Activated CD8-positive, alpha-beta memory T cell treated with anti-CD3 and anti-CD28 coated beads for 48 hours (primary cell): ENCODE results near the gene PARP1.
"Not testable (repeated sequence)": the region's sequence is repeated elsewhere in the genome, so short reads cannot be mapped to it uniquely, and the experiment has no call there.

ENCODE experiments used
- DNase-seq, 3 experiments: peaks; one replicate each; pipeline ENCODE4 v3.0.0-alpha.2; 2020; ENCODE audit warnings: low read depth in 2 of 3, low spot score in 2 of 3

The PARP1 gene

DNA sequence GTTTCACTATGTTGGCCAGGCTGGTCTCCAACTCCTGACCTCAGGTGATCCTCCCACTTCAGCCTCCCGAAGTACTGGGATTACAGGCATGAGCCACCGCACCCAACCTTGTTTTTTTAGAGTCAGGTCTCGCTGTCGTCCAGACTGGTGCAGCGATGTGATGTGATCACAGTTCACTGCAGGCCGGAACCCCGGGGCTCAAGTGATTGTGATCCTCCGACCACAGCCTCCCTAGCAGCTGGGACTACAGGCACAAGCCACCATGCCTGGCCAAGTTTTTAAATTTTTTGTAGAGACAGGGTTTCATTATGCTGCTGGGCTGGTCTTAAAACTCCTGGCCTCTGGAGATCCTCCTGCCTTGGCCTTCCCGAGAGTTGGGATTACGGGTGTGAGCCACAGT lies 52.9 kb downstream of the PARP1 start:
- no peak for DNase-seq

- no peak for DNase-seq
Measured at GRCh38 chr1:226353698-226354525, 54.0 kb downstream of the PARP1 start.

GRCh38 chr1:226351709-226352108 lies 56.2 kb downstream of the PARP1 start:
- DNase-seq: no peak

- DNase-seq: no peak
Measured at GRCh38 chr1:226350519-226350865, 57.4 kb downstream of the PARP1 start.

GRCh38 chr1:226349801-226350518 lies 57.9 kb downstream of the PARP1 start:
- DNase-seq: no peak

DNA sequence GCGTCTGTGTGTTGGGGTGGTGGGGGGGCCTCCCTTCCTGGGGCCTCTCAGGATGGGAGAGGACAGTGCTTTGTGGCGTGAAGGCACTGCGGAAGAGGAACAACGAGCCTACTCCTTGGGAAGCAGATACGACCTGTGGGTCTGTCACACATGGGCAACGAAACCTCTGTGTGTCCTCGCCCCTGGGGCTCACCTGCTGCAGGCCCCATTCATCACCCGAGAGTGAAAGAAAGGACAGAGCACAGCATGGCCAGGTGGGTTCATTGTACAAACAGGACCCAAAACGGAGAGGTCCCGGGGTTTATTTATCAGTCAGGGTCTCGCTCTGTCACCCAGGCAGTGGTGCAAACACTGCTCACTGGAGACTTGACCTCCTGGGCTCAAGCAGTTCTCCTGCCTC lies 58.8 kb downstream of the PARP1 start:
- DNase-seq: no peak

GRCh38 chr1:226344441-226345259 lies 63.2 kb downstream of the PARP1 start:
- no peak for DNase-seq

- DNase-seq: no peak
Measured at GRCh38 chr1:226342656-226343055, 65.2 kb downstream of the PARP1 start.

DNA sequence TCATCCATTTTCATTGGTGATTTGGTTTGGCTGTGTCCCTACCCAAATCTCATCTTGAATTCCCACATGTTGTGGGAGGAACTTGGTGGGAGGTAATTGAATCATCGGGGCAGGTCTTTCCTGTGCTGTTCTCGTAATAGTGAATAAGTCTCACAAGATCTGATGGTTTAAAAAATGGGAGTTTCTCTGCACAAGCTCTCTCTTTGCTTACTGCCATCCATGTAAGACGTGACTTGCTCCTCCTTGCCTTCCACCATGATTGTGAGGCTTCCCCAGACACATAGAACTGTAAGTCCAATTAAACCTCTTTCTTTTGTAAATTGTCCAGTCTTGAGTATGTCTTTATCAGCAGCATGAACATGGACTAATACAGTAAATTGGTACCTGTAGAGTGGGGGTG lies 67.8 kb downstream of the PARP1 start:
- DNase-seq: not testable (repeated sequence)

GRCh38 chr1:226337276-226337875 lies 70.5 kb downstream of the PARP1 start:
- DNase-seq: no peak

GRCh38 chr1:226335661-226336060 lies 72.2 kb downstream of the PARP1 start:
- no peak for DNase-seq

- no peak for DNase-seq
Measured at GRCh38 chr1:226332947-226333346, 74.9 kb downstream of the PARP1 start.

- no peak for DNase-seq
Measured at GRCh38 chr1:226329237-226329636, 78.7 kb downstream of the PARP1 start.

- DNase-seq: no peak
Measured at GRCh38 chr1:226327761-226328162, 80.1 kb downstream of the PARP1 start.

DNA sequence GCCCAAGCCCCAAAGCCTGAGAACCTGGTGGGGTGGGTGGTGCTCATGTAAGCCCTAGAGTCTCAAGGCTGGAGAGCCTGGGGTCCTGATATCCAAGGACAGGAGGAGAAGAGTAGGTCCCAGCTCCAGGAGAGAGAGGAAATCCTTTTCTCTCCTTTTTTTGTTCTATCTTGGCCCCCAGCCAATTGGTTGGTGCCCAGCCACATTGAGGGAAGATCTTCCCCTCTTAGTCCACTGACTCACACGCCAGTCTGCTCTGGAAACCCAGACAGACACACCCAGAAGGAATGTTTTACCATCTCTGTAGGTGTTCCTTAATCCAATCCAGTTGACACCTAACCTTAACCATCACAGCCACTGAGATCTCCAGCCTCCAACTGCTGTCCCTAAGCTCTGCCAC lies 82.7 kb downstream of the PARP1 start:
- DNase-seq: no peak

DNA sequence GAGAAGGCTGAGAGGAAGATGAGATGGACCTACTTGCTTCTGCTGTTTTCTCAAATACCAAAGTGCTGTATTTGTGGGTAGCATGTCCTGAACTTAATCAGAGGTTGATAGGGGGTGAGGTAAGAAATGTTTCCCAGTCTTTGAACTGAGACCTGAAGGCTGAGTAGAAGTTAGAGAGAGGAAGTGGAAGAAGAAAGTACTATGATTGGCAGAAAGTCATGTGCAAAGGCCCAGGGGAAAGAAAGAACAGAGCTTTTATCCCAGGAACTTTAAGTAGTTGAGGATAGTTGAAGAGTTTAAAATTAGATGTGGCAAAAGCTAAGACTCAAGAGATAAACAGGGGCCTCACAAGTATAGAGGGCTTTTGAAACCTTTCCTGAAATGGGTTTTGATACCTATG lies 83.4 kb downstream of the PARP1 start:
- no peak for DNase-seq

DNA sequence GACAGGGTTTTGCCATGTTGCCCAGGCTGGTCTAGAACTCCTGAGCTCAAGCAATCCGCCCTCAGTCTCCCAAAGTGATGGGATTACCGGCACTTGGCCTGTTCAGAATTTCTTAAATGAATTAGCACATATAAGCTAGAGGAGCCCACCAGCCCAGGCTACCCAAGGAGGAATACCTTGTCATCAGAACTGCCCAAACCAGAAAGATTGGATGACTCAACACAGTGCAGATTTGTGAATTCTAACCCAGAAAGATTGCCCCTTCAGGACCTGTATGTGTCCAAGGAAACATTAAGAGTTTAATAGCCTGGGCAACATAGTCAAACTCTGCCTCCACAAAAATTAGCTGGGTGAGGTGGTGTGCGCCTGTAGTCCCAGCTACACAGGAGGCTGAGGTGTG lies 84.9 kb downstream of the PARP1 start:
- no peak for DNase-seq

DNA sequence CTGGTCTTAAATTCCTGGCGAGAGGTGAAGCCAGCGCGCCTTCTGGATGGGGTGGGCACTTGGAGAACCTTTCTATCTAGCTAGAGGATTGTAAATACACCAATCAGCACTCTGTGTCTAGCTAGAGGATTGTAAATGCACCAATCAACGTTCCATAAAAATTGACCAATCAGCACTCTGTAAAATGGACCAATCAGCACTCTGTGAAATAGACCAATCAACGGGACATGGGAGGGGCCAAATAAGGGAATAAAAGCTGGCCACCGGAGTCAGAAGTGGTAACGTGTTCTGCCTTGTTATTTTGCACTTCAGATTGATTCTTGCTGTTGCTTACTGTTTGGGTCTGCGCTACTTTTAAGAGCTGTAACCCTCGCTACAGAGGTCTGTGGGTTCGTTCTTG lies 87.0 kb downstream of the PARP1 start:
- no peak for DNase-seq

DNA sequence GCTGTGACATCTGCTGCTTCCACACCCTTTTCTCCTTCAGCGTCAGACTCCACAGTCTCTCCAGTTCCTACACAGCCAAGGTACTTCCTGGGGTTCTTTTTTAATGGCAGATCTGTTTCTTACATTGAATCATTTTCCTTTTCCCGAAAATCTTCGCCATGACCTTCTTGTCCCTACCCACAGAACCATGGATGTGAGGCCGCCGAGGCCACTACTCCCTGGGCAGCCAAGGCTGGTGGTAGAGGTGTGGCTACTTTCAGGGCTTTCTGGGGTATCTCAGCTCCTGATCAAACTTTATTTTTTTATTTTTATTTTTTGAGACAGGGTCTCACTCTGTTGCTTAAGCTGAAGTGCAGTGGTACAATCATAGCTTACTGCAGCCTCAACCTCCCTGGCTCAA lies 89.4 kb downstream of the PARP1 start:
- no peak for DNase-seq

DNA sequence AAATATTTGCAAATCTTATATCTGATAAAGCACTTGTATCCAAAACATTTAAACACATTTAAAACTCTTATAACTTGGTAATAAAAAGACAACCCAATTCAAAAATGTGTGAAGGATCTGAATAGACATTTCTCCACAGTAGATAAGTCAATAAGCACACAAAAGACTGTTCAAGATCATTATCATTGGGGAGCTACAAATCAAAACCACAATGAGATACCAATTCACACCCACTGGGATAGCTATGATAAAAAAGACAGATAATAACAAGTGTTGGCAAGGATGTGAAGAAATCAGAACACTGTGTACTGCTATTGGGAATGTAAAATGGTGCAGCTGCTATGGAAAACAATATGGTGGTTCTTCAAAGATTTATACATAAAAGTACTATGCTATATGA lies 93.8 kb downstream of the PARP1 start:
- no peak for DNase-seq

DNA sequence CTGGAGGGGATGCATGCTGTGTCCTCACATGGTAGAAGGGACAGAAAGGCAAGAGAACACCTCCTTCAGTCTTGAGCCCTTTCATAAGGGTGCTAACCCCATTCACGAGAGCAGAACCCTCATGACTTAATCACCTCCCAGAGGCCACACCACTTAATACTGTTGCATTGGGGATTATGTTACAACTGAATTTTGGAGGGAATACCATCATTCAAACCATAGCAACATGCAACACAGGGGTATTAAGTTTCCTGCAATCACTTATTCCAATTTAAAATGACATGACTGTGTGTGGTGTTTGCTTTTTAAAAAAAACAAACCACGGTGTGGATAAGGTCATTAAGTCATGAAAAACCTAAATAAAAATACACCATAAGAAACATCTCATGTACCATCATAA lies 95.8 kb downstream of the PARP1 start:
- no peak for DNase-seq

DNA sequence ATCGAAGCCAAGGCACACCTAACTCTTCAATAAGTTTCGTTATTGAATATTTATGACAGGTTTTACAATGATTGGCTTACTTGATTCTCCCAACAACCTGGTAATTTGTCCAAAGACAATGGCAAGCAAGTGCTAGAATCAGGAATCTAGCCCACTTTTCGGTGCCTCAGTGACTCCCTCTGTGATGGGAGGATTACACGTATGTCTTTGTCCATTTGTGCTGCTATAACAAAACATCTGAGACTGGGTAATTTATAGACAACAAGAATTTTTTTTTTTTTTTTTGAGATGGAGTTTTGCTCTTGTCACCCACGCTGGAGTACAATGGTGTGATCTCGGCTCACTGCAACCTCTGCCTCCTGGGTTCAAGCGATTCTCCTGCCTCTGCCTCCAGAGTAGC lies 96.5 kb downstream of the PARP1 start:
- no peak for DNase-seq
